ENCODE data around the gene GBF1. TPM values are rescaled to one million over a fixed set of nuclear protein-coding genes. Genes with fewer than 3 reads are reported as not detected.

Gene GBF1
- total and polyA plus RNA-seq, 2 of the 13 experiments (the other 11 are each of a cell fraction or from before 2014, with no cell fraction given): 17.1 to 21.9 TPM

GRCh38 chr10:102394801-102395399 is 149.6 kb downstream of the GBF1 start (continued):
- TF ChIP-seq ZBTB34 (CRISPR knock-in tag; IDR thresholded peaks at IDR 0.05) (no peak), ZBTB20 (CRISPR knock-in tag; IDR thresholded peaks at IDR 0.05; ENCODE audit: borderline replicate concordance, low read depth) (peak; percentile 34; the same call in 1 of the 2 replicates), TSC22D2 (CRISPR knock-in tag; IDR thresholded peaks at IDR 0.05; ENCODE audit: borderline replicate concordance) (peak; percentile 22; the same call in 1 of the 2 replicates), DRAP1 (CRISPR knock-in tag; IDR thresholded peaks at IDR 0.05) (no peak), XBP1 (CRISPR knock-in tag; IDR thresholded peaks at IDR 0.05) (no peak), ZNF646 (CRISPR knock-in tag; IDR thresholded peaks at IDR 0.05) (peak; percentile 85; the same call in 1 of the 2 replicates), CENPT (CRISPR knock-in tag; IDR thresholded peaks at IDR 0.05; ENCODE audit: low read depth) (peak; percentile 56; the same call in 1 of the 2 replicates), GATAD1 (CRISPR knock-in tag; IDR thresholded peaks at IDR 0.05) (0 out of 2 replicates have a peak, but pooled peaks have one; percentile 4)
